ENCODE results near the gene FSTL4. TPM values are rescaled to one million over a fixed set of nuclear protein-coding genes. Genes with fewer than 3 reads are reported as not detected.

Gene FSTL4
- total and polyA plus RNA-seq, 2 experiments from 2014 or later = 0.47 to 0.74 TPM

DNA sequence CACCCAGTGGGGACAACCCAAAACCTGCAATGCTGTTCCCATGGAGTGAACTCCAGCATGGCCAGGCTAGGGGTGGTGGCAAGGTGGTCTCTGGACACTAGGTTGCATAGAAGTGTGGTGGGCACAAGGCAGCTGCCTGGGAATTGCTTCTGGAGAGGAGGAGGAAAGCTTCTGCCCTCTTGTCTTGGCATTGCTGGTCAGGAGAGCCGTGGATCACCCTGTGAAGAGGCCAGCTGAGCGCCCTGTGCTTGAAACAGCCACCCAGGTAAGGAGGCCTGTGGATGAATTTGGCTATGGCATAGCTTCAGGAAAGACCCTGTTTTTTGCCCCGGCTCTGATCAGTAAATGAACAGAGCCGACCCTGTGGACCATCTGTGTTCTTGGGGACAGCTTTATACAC, 287.4 kb downstream of the FSTL4 start:
- H3K4me2 ChIP-seq = no peak overlapping the region
- H3K27me3 ChIP-seq = no peaks in the 10 kb centered on the region
- 80% methylated on average over 4 of the region's 4 CpGs for WGBS (ENCODE audit: low lambda C conversion rate, missing lambda C conversion rate)
- no peaks in the 10 kb centered on the region for H3K9me3 ChIP-seq (ENCODE audit: low read depth)
- no peak for DNase-seq (ENCODE audit: low spot score)
- TF ChIP-seq EZH2phosphoT487 (IDR thresholded peaks at IDR 0.05; ENCODE audit: low read depth, severe bottlenecking, unreplicated experiment) = no peak
- no peaks in the 10 kb centered on the region for H3K9me2 ChIP-seq (replicated peaks; ENCODE audit: insufficient read depth)
- no peak overlapping the region for H3K27ac ChIP-seq
- H3K79me2 ChIP-seq = no peaks in the 10 kb centered on the region
- no peaks in the 10 kb centered on the region for H3K4me1 ChIP-seq (ENCODE audit: insufficient read depth)
- no peaks in the 10 kb centered on the region for H3K36me3 ChIP-seq (replicated peaks; ENCODE audit: insufficient read depth, low read depth)
- no peak overlapping the region for H3K4me3 ChIP-seq
- no peak overlapping the region for H2AFZ ChIP-seq
- no peaks in the 10 kb centered on the region for H4K20me1 ChIP-seq (ENCODE audit: insufficient read depth, poor library complexity, severe bottlenecking)

DNA sequence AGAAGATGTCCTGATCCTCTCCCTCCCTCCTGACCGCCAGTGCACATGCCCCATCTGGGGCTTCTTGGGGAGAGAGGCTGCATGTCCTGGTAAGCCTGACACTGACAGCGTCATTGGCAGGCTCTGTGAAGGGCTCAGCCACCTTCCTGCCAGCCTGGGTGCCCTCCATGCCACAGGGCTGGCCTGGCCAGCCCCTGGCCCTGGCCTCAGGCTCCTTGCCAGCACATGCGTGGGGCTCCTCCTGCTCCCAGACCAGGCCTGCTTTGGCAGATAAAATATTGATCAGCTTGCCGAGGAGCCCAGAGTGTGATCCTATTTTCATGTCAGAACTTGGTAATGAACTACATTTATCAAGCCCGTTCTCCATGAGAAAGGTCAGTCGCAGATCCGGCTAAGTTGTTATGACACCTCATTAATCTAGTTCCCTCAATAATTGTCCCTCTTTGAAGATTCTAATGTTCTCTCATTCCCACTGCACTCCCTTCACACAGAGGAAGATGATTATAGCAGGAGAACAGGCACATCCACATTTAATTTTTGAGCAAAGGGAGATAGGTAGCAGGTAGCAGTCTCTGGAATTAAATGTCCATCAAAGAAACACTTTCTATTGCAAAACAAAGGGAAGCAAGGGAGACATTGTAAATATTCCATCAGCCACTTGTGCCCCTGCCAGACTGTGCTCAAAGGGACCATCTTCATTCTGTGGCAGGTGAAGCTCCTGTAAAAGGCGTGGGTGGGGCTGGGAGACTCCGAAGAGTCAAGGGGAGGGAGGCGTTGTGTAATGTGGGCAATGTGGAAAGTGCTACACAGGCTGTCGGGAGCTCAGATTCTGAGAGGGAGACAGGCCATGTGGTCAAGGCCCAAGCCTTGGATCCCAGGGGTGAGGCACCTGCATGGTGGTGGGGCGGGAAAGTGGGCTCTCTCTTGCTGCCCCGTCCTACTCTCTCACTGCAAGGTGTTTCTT, 288.6 kb downstream of the FSTL4 start:
- no peaks in the 10 kb centered on the region for H4K20me1 ChIP-seq (ENCODE audit: insufficient read depth, poor library complexity, severe bottlenecking)
- no peaks in the 10 kb centered on the region for H3K27me3 ChIP-seq
- H3K9me2 ChIP-seq (replicated peaks; ENCODE audit: insufficient read depth) = no peaks in the 10 kb centered on the region
- H3K79me2 ChIP-seq = no peaks in the 10 kb centered on the region
- H3K27ac ChIP-seq = no peak overlapping the region
- no peak overlapping the region for H3K4me3 ChIP-seq
- no peaks in the 10 kb centered on the region for H3K9me3 ChIP-seq (ENCODE audit: low read depth)
- TF ChIP-seq EZH2phosphoT487 (IDR thresholded peaks at IDR 0.05; ENCODE audit: low read depth, severe bottlenecking, unreplicated experiment) (no peak), CTCF (IDR thresholded peaks at IDR 0.05; ENCODE audit: poor library complexity) (no peak), EZH2 (IDR thresholded peaks at IDR 0.05; ENCODE audit: borderline replicate concordance) (no peak)
- H3K4me2 ChIP-seq = no peak overlapping the region
- no peak for DNase-seq (ENCODE audit: low spot score)
- H3K4me1 ChIP-seq (ENCODE audit: insufficient read depth) = no peaks in the 10 kb centered on the region
- 73% methylated on average over 12 of the region's 13 CpGs for WGBS (ENCODE audit: low lambda C conversion rate, missing lambda C conversion rate)
- no peak overlapping the region for H2AFZ ChIP-seq
- H3K36me3 ChIP-seq (replicated peaks; ENCODE audit: insufficient read depth, low read depth) = no peaks in the 10 kb centered on the region

DNA sequence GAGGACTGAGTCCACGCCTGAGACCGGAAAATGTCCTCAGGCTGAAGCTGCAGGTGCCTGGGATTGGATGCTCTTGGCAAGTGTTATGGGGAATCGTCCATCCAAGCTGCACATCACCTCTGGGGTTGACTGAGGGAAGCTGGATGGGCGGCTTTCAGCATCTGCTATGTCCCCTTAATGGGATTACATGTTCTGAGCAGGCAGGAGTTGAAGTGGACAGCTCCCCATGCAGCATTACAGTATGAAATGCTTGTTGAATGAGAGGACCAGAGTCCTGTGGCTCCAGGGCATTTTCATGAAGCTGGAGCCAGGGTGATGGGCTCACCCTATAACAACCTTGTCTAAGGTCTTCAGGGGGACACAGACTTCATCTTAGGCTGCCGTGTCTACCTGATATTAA, 289.6 kb downstream of the FSTL4 start:
- H3K9me3 ChIP-seq (ENCODE audit: low read depth) = no peaks in the 10 kb centered on the region
- no peak overlapping the region for H2AFZ ChIP-seq
- DNase-seq (ENCODE audit: low spot score) = no peak
- H3K9me2 ChIP-seq (replicated peaks; ENCODE audit: insufficient read depth) = no peaks in the 10 kb centered on the region
- TF ChIP-seq EZH2phosphoT487 (IDR thresholded peaks at IDR 0.05; ENCODE audit: low read depth, severe bottlenecking, unreplicated experiment) (no peak), EZH2 (IDR thresholded peaks at IDR 0.05; ENCODE audit: borderline replicate concordance) (no peak), CTCF (IDR thresholded peaks at IDR 0.05; ENCODE audit: poor library complexity) (no peak)
- H3K36me3 ChIP-seq (replicated peaks; ENCODE audit: insufficient read depth, low read depth) = no peaks in the 10 kb centered on the region
- H3K79me2 ChIP-seq = no peaks in the 10 kb centered on the region
- WGBS (ENCODE audit: low lambda C conversion rate, missing lambda C conversion rate) = 95% methylated on average over 5 of the region's 5 CpGs
- no peak overlapping the region for H3K4me2 ChIP-seq
- H3K27ac ChIP-seq = no peak overlapping the region
- no peak overlapping the region for H3K4me3 ChIP-seq
- no peaks in the 10 kb centered on the region for H3K4me1 ChIP-seq (ENCODE audit: insufficient read depth)
- H4K20me1 ChIP-seq (ENCODE audit: insufficient read depth, poor library complexity, severe bottlenecking) = no peaks in the 10 kb centered on the region
- H3K27me3 ChIP-seq = no peaks in the 10 kb centered on the region

DNA sequence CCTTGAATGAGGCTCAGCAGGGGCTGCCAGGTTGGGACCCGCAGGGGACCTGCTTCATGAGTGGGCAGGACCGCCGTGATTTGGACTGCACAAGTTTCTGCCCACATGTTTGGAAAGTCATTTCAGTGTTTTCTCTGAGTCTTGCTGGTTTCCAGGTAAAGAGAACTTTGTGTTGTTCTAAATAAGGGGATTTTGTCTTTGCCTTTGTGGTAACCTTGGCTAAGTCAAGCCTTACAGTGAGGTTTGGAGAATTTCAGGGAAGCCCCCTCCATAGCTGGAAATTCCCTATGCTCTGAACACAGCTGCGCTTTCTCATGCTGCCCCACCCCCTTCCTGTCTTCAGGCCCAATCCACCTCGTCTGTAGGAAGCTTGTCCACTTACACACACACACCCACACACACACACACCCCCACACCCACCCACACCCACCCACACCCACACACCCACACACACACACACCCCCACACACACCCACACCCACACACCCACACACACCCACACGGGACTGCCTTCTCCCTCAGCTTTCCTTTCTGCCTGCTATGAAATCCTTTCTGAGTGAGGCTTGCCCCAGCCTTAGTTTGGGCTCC, 290.4 kb downstream of the FSTL4 start:
- no peaks in the 10 kb centered on the region for H3K36me3 ChIP-seq (replicated peaks; ENCODE audit: insufficient read depth, low read depth)
- no peaks in the 10 kb centered on the region for H3K9me2 ChIP-seq (replicated peaks; ENCODE audit: insufficient read depth)
- H3K9me3 ChIP-seq (ENCODE audit: low read depth) = no peaks in the 10 kb centered on the region
- no peak overlapping the region for H2AFZ ChIP-seq
- no peak for TF ChIP-seq EZH2 (IDR thresholded peaks at IDR 0.05; ENCODE audit: borderline replicate concordance)
- no peak for TF ChIP-seq EZH2phosphoT487 (IDR thresholded peaks at IDR 0.05; ENCODE audit: low read depth, severe bottlenecking, unreplicated experiment)
- WGBS (ENCODE audit: low lambda C conversion rate, missing lambda C conversion rate) = 86% methylated on average over 5 of the region's 6 CpGs
- no peaks in the 10 kb centered on the region for H3K27me3 ChIP-seq
- no peaks in the 10 kb centered on the region for H4K20me1 ChIP-seq (ENCODE audit: insufficient read depth, poor library complexity, severe bottlenecking)
- no peak overlapping the region for H3K27ac ChIP-seq
- H3K4me1 ChIP-seq (ENCODE audit: insufficient read depth) = no peaks in the 10 kb centered on the region
- no peak for DNase-seq (ENCODE audit: low spot score)
- H3K4me3 ChIP-seq = no peak overlapping the region
- no peak overlapping the region for H3K4me2 ChIP-seq
- H3K79me2 ChIP-seq = no peaks in the 10 kb centered on the region
